Measurements from ENCODE around the gene S100G.

S100G gene

GRCh38 chrX:16700734-16701133 is 50.8 kb downstream of the S100G start:
- TF ChIP-seq CTCF (IDR thresholded peaks at IDR 0.05; ENCODE audit: low read depth, low read length, missing control alignments), result no peak
- in situ Hi-C loops (cut with HindIII; ENCODE audit: low sequenced_read_pairs), result no loop called here
- no peak overlapping the region for H3K4me3 ChIP-seq (ENCODE audit: low read depth, low read length)
- DNase-seq (ENCODE audit: low read depth), result no peak

- in situ Hi-C loops (cut with HindIII; ENCODE audit: low sequenced_read_pairs), result no loop called here
- no peak for DNase-seq (ENCODE audit: low read depth)
- no peak overlapping the region for H3K4me3 ChIP-seq (ENCODE audit: low read depth, low read length)
- TF ChIP-seq CTCF (IDR thresholded peaks at IDR 0.05; ENCODE audit: low read depth, low read length, missing control alignments), result no peak
Observed at GRCh38 chrX:16702700-16703599, 53.0 kb downstream of the S100G start.
